ENCODE results near the gene NF1.

Gene NF1

GRCh38 chr17:31413081-31413799, 318.5 kb downstream of the NF1 start:
- DNase-seq, result no peak

GRCh38 chr17:31413874-31414549, 319.2 kb downstream of the NF1 start:
- no peak for DNase-seq

- DNase-seq, result no peak
These were observed 319.8 kb downstream of the NF1 start for GRCh38 chr17:31414550-31414918.

DNA sequence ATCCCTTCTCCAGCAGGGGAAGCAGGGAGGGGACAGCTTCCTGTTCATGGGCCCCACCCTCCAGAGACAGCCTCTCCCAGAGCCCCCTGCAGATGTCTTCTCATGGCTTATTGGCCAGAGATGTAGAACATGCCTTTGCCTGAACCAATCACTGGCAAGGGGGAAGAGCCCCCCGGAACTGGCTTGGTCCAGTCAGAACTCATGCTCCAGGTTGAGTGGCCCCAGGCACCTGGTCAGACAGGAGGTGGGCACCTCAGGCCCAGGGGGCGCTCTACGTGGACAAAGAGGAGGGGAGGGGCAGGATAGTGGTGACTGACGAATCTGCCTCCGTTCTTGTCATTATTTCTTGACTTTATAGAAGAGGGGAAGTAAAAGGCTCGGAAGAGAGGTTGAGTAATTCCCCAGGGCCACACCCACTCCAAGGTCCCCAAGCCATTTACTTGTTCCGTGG, 320.3 kb downstream of the NF1 start:
- no peak for DNase-seq

DNA sequence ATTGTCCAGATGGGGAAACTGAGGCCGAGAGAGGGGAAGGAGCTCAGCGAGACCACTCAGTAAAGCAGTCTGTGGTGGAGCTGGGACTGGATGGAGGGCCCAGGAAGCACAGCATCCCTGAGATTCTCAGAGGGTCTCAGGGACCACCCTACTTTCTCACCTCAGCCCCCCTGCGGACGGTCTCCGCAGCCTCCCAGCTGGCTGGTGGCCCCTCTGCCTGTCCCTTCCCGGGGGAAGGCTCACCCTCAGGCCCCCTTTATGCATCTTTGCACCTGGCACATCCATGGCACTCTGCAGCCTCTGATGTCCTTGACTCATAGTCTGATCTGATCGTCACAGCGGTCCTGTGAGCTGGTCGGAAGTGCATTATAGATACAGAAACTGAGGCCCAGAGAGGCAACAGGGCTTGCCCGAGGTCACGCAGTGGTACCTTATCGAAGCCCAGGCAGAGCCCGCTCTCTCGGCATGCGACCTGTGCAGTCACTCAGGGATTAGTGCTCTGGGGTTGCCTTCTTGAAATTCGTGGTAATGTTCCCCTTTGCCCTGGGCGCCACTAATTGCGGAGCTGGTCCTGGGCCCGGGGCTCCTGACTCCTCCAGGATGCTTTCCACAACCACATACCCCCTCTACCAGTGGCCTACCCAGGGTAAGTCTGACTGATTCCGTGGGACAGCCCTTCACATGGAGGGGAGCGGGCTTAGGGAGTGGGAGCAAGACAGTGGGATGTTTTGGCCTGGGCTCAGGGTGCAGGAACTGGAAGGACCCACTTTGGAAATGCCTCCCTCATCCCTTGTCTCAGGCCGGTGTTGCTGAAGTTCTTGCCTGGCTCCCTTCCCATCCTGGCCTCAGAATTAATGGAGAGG, 321.1 kb downstream of the NF1 start:
- DNase-seq, result no peak

DNA sequence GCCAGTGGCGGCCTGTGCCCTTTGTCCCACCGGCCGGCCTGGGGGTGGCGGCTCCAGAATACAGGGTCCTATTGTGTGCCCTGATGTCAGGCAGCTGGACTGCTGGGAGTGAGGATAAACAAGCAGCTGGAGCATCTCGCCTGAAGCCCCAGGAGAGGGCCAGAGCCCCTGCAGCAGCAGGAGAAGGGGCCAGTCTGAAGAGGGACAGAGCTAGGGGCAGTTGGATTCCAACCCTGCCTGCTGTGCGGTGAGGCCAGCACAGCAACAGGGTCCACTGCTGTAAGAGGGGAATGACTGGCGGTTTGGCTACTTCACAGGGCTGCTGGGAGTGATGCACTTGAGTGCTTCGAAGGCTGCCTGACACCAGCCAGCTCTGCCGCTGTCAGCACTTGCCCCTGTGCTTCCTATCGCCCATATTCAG, 321.7 kb downstream of the NF1 start:
- no peak for DNase-seq

GRCh38 chr17:31417051-31417792, 322.4 kb downstream of the NF1 start:
- DNase-seq, result no peak

GRCh38 chr17:31418773-31419350, 324.1 kb downstream of the NF1 start:
- no peak for DNase-seq

- no peak for DNase-seq
These were observed 327.7 kb downstream of the NF1 start for GRCh38 chr17:31422443-31422842.

GRCh38 chr17:31424944-31425281, 330.1 kb downstream of the NF1 start:
- DNase-seq, result no peak

DNA sequence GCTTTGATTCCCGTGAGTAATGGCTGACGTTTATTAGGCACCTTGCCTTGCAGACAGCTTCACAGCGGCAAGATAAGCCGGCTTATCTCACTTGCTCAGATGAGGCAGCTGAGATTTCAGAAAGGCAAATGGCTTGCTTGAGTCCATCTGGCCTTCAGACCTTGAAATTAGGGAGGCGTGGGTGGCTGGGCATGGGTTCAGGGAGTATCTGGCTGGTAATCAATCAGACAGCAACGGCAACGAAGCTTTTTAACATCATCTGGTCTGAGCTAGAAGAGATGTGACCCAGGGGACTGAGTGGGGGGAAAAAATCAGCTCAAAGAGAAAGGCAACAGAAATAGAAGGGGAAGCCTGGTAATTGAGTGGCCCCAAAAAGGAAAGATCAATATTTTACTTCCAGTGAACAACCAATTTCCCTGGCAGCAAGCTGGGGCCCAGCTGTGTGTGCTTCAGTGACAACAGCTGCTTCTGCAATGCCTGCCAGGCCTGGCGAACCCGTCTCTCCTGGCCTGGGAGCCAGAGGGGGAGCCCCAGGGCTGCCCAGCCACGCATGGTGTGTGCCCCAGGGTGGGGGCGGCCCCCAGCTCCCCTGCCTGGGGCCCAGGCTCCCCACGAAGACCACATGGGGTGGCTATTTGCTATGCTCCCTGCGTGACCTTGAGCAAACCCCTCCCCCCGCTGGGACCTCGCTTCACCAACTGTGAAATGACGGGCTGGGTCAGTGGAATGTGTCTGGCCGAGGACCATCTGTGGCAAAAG, 330.7 kb downstream of the NF1 start:
- no peak for DNase-seq
